Heart left ventricle (tissue), 13 donors: ENCODE results near the gene LTF.

Experiments
- POLR2A ChIP-seq, 2 donors: fragments of 450-650 bp; IDR thresholded peaks; one replicate each; pipeline ENCODE4 v1.6.1; 2017; ENCODE audit warnings: antibody characterized with exemption in 2 of 2, mild to moderate bottlenecking in 2 of 2, moderate library complexity in 2 of 2
- TF ChIP-seq, protein P1 (sequence below), 12 donors: fragments of 200-600 bp; sonication (generic) in 4 of 12; IDR thresholded peaks; one replicate each; pipeline versions ENCODE4 v1.5.0 to v1.8.0; 2018 to 2022; ENCODE audit warnings: antibody characterized with exemption in 12 of 12, mild to moderate bottlenecking in 5 of 12
- donor health status: ischemic (EF 13 %, LVEDD 7.1; RV severe dilation, severe dysfunction).
- donor health status: DM: no; HTN: yes; CAD: no.
- donor health status: DM: no; HTN: no; CAD: no.
- donor health status: ischemic (EF 25% LVEDD 6.9; RV normal size, moderate dysfunction).
- donor health status: ischemic (EF 25% LVEDD 5.7; RV mildly dilated, moderate dysfunction).
- donor health status: ischemic (EF 35%, LVEDD 5.7; RV mildly dilated, moderate dysfunction).
- donor health status: nonischemic (EF 11% LVEDD 7.7; RV severe dilation, severe dysfunction).
- donor health status: DM: yes; HTN: yes; CAD: no.
- donor health status: PGD.
- donor health status: ischemic (EF 29% LVEDD 5.4; RV normal size, mild dysfunction).
- donor health status: nonischemic (EF 23%, LVEDD 6.1; RV moderate dilation, normal function).

DNA sequence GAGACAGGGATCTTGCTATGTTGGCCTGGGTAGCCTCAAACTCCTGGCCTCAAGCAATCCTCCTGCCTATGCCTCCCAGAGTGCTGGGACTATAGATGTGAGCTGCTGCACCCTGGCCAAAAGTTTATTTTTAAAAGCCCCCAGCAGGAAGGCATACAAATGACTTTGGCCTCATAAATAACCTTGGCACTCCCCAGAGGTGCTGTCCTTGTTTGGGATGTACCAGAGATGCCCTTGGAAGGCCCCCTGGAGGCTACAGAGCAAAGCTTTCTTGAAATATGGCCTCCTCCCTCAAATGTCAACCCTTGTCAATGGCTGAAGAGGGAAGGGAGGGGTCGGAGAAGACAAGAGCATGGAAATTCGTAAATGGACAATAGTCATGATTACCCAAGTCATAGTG is 19.1 kb upstream of the LTF start:
- TF ChIP-seq POLR2A (IDR thresholded peaks at IDR 0.05) = no peak
- TF ChIP-seq, protein P1, sequence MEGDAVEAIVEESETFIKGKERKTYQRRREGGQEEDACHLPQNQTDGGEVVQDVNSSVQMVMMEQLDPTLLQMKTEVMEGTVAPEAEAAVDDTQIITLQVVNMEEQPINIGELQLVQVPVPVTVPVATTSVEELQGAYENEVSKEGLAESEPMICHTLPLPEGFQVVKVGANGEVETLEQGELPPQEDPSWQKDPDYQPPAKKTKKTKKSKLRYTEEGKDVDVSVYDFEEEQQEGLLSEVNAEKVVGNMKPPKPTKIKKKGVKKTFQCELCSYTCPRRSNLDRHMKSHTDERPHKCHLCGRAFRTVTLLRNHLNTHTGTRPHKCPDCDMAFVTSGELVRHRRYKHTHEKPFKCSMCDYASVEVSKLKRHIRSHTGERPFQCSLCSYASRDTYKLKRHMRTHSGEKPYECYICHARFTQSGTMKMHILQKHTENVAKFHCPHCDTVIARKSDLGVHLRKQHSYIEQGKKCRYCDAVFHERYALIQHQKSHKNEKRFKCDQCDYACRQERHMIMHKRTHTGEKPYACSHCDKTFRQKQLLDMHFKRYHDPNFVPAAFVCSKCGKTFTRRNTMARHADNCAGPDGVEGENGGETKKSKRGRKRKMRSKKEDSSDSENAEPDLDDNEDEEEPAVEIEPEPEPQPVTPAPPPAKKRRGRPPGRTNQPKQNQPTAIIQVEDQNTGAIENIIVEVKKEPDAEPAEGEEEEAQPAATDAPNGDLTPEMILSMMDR (IDR thresholded peaks at IDR 0.05) = no peak
